ENCODE measurements around the gene ITIH3.

Gene ITIH3

GRCh38 chr3:52852419-52852818 lies 57.8 kb downstream of the ITIH3 start:
- no peak for ATAC-seq (ENCODE audit: low read depth)
- no peaks in the 10 kb centered on the region for H3K9me3 ChIP-seq (ENCODE audit: severe bottlenecking)
- no peak overlapping the region for H3K27ac ChIP-seq (ENCODE audit: poor library complexity, severe bottlenecking)
- H3K36me3 ChIP-seq (ENCODE audit: low read depth) = peaks cover 14% of the 10 kb centered on the region; the same call in 1 of the 2 replicates
- no peak for DNase-seq (ENCODE audit: low spot score)
- H3K27me3 ChIP-seq (ENCODE audit: insufficient read depth, poor library complexity, severe bottlenecking) = no peaks in the 10 kb centered on the region
- TF ChIP-seq, protein P1, sequence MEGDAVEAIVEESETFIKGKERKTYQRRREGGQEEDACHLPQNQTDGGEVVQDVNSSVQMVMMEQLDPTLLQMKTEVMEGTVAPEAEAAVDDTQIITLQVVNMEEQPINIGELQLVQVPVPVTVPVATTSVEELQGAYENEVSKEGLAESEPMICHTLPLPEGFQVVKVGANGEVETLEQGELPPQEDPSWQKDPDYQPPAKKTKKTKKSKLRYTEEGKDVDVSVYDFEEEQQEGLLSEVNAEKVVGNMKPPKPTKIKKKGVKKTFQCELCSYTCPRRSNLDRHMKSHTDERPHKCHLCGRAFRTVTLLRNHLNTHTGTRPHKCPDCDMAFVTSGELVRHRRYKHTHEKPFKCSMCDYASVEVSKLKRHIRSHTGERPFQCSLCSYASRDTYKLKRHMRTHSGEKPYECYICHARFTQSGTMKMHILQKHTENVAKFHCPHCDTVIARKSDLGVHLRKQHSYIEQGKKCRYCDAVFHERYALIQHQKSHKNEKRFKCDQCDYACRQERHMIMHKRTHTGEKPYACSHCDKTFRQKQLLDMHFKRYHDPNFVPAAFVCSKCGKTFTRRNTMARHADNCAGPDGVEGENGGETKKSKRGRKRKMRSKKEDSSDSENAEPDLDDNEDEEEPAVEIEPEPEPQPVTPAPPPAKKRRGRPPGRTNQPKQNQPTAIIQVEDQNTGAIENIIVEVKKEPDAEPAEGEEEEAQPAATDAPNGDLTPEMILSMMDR (IDR thresholded peaks at IDR 0.05; ENCODE audit: poor library complexity, severe bottlenecking) = no peak
- no peak overlapping the region for H3K4me3 ChIP-seq (ENCODE audit: severe bottlenecking)
- H3K4me1 ChIP-seq (ENCODE audit: insufficient read depth, poor library complexity, severe bottlenecking) = no peaks in the 10 kb centered on the region

GRCh38 chr3:52854013-52854412 lies 59.4 kb downstream of the ITIH3 start:
- H3K4me3 ChIP-seq (ENCODE audit: severe bottlenecking) = no peak overlapping the region
- ATAC-seq (ENCODE audit: low read depth) (no peak), DNase-seq (ENCODE audit: low spot score) (no peak)
- no peaks in the 10 kb centered on the region for H3K27me3 ChIP-seq (ENCODE audit: insufficient read depth, poor library complexity, severe bottlenecking)
- no peak overlapping the region for H3K27ac ChIP-seq (ENCODE audit: poor library complexity, severe bottlenecking)
- H3K9me3 ChIP-seq (ENCODE audit: severe bottlenecking) = no peaks in the 10 kb centered on the region
- peaks cover 9% of the 10 kb centered on the region; the same call in 1 of the 2 replicates for H3K36me3 ChIP-seq (ENCODE audit: low read depth)
- TF ChIP-seq, protein P1 (IDR thresholded peaks at IDR 0.05; ENCODE audit: poor library complexity, severe bottlenecking) = no peak
- no peaks in the 10 kb centered on the region for H3K4me1 ChIP-seq (ENCODE audit: insufficient read depth, poor library complexity, severe bottlenecking)

DNA sequence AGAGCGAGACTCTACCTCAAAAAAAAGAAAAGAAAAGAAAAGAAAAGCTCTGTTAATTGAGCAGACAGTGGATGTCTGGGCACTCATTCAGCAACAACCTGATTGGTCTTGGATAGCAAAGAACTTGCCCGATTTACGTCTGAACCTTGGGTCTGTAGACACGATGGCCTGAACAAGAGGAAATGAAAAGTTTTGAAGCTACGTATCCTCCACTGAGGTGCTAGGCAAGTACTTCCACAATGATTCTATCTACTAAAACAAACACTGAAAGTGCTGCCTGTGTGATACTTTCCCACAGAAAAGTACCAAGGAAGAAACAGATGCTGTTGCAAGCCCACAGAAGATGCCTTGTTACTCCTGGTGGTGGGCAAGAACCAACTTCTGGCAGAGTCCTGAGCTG lies 62.1 kb downstream of the ITIH3 start:
- H3K27me3 ChIP-seq (ENCODE audit: insufficient read depth, poor library complexity, severe bottlenecking) = no peaks in the 10 kb centered on the region
- H3K9me3 ChIP-seq (ENCODE audit: severe bottlenecking) = no peaks in the 10 kb centered on the region
- no peak for ATAC-seq (ENCODE audit: low read depth)
- H3K27ac ChIP-seq (ENCODE audit: poor library complexity, severe bottlenecking) = no peak overlapping the region
- no peak for DNase-seq (ENCODE audit: low spot score)
- no peaks in the 10 kb centered on the region for H3K4me1 ChIP-seq (ENCODE audit: insufficient read depth, poor library complexity, severe bottlenecking)
- TF ChIP-seq, protein P1 (IDR thresholded peaks at IDR 0.05; ENCODE audit: poor library complexity, severe bottlenecking) = no peak
- H3K36me3 ChIP-seq (ENCODE audit: low read depth) = peaks cover 3% of the 10 kb centered on the region; the same call in 1 of the 2 replicates
- no peak overlapping the region for H3K4me3 ChIP-seq (ENCODE audit: severe bottlenecking)

DNA sequence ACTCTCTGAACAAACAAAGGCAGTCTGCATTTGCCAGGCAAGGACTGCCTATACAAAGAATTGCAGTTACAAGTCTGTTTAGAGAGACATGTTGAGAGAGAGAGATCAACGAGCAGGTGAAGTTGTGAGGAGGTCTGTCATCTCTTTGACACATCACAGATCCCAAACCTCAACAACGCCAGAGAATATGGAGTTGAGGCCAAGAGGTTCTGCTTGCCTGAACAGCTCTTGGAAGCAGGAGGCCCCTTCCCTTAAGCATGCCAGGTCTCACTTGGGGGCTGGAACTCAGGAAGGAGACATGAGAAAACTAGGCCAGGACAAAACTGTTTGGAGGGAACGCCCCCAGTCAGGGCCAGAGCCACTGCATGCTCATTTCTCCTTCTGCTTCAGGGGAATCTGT lies 62.5 kb downstream of the ITIH3 start:
- H3K27me3 ChIP-seq (ENCODE audit: insufficient read depth, poor library complexity, severe bottlenecking) = no peaks in the 10 kb centered on the region
- no peaks in the 10 kb centered on the region for H3K4me1 ChIP-seq (ENCODE audit: insufficient read depth, poor library complexity, severe bottlenecking)
- DNase-seq (ENCODE audit: low spot score) = no peak
- no peak for ATAC-seq (ENCODE audit: low read depth)
- no peak overlapping the region for H3K27ac ChIP-seq (ENCODE audit: poor library complexity, severe bottlenecking)
- no peak overlapping the region for H3K4me3 ChIP-seq (ENCODE audit: severe bottlenecking)
- TF ChIP-seq, protein P1 (IDR thresholded peaks at IDR 0.05; ENCODE audit: poor library complexity, severe bottlenecking) = no peak
- H3K36me3 ChIP-seq (ENCODE audit: low read depth) = no peaks in the 10 kb centered on the region
- H3K9me3 ChIP-seq (ENCODE audit: severe bottlenecking) = no peaks in the 10 kb centered on the region

DNA sequence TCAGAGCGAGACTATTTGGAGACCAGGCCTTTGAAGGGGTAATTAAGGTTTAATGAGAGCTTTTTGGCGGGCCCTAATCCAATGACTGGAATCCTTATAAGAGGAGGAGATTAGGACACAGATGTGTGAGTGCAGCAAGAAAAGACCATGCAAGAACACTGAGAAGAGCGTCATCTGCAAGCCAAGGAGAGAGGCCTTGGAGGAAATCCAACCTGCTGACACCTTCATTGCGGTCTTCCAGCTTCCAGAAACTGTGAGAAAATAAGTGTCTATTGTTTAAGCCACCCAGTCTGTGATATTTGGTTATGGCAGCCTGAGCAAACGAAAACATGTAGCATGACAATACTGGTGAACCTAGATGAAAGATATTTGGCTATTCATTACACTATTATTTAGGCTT lies 63.3 kb downstream of the ITIH3 start:
- Histone ChIP-seq H3K27ac (ENCODE audit: poor library complexity, severe bottlenecking) (no peak overlapping the region), H3K9me3 (ENCODE audit: severe bottlenecking) (no peaks in the 10 kb centered on the region), H3K4me1 (ENCODE audit: insufficient read depth, poor library complexity, severe bottlenecking) (no peaks in the 10 kb centered on the region), H3K36me3 (ENCODE audit: low read depth) (no peaks in the 10 kb centered on the region), H3K27me3 (ENCODE audit: insufficient read depth, poor library complexity, severe bottlenecking) (no peaks in the 10 kb centered on the region), H3K4me3 (ENCODE audit: severe bottlenecking) (no peak overlapping the region)
- no peak for ATAC-seq (ENCODE audit: low read depth)
- TF ChIP-seq, protein P1 (IDR thresholded peaks at IDR 0.05; ENCODE audit: poor library complexity, severe bottlenecking) = no peak
- DNase-seq (ENCODE audit: low spot score) = no peak
